HepG2 (cell line): ENCODE measurements around the gene CACNA1D. TPM values are rescaled to one million over a fixed set of nuclear protein-coding genes. Genes with fewer than 3 reads are reported as not detected.

Source experiments
- ATAC-seq: fragments of 200-7000 bp; cut with Tn5 transposase; 3 replicates; pipeline ENCODE4 v1.9.1; 2020; ENCODE audit warnings: mild to moderate bottlenecking, moderate library complexity
- BruUV-seq: library from RNA; stranded (reverse); fragments of 400-500 nt; replicated peaks from 2 replicates; lab custom pipeline; 2021; lab: Mats Ljungman, UMichigan
- CTCF ChIA-PET: fragments of 300-600 bp; formaldehyde crosslinking; extraction: SDS; loops from one replicate; lab custom pipeline; 2021; ENCODE audit warnings: low total read pairs, inconsistent platforms, low intra/inter-chr PET ratio; lab: Yijun Ruan, JAX
- POLR2A ChIA-PET: fragments of 350-600 bp; sonication (Branson Sonifier 250); formaldehyde crosslinking; loops from one replicate; lab custom pipeline; 2020; ENCODE audit warnings: antibody characterized with exemption, inconsistent platforms; lab: Yijun Ruan, JAX
- DNase-seq: peaks from one replicate; pipeline ENCODE4 v3.0.0-alpha.2; 2015; ENCODE audit warnings: low spot score
- FAIRE-seq: peaks from 3 replicates; lab custom pipeline; 2011; peaks lifted over from hg19 to GRCh38; lab: Jason Lieb, UNC
- H2AFZ ChIP-seq: one replicate; pipeline ENCODE4 v1.6.1; 2011; ENCODE audit warnings: low read length, inconsistent platforms
- H3K27ac ChIP-seq: fragments of 300-600 bp; 3 replicates; pipeline ENCODE4 v1.8.0; 2011; ENCODE audit warnings: mixed run types, mild to moderate bottlenecking, mixed read lengths, low read length, inconsistent platforms; ENCODE audit not compliant: insufficient read depth; ENCODE audit errors: extremely low read length
- H3K27me3 ChIP-seq, 2 experiments: fragments of 200-600 bp in 1 of 2; 2 replicates in 1 of 2; 3 replicates in 1 of 2; pipeline versions ENCODE4 v1.6.0 to v1.8.0; 2011; ENCODE audit warnings: low read length in 2 of 2, mild to moderate bottlenecking in 2 of 2, moderate library complexity in 2 of 2, inconsistent platforms in 1 of 2; ENCODE audit not compliant: insufficient read depth in 2 of 2, control insufficient read depth in 1 of 2
- H3K36me3 ChIP-seq, 2 experiments: fragments of 200-600 bp in 1 of 2; replicated peaks in 1 of 2; 2 replicates in 1 of 2; 3 replicates in 1 of 2; pipeline versions ENCODE4 v1.5.1 to v1.8.0; 2011; ENCODE audit warnings: low read length in 2 of 2, inconsistent platforms in 1 of 2; ENCODE audit not compliant: insufficient read depth in 2 of 2, control insufficient read depth in 1 of 2
- H3K4me1 ChIP-seq: 2 replicates; pipeline ENCODE4 v1.5.1; 2012; ENCODE audit warnings: low read length, inconsistent platforms; ENCODE audit not compliant: insufficient read depth
- H3K4me2 ChIP-seq: 2 replicates; pipeline ENCODE4 v1.6.0; 2011; ENCODE audit warnings: low read depth, low read length, inconsistent platforms
- H3K4me3 ChIP-seq, 3 experiments: fragments of 200-600 bp in 1 of 3; sonication (generic), shearing (Covaris generic) in 1 of 3; replicated peaks in 1 of 3; 2 replicates each; pipeline ENCODE4 v1.5.1; 2011 to 2016; ENCODE audit warnings: low read length in 3 of 3, inconsistent platforms in 2 of 3, low read depth in 2 of 3, mild to moderate bottlenecking in 2 of 3, control low read depth in 1 of 3, mixed read lengths in 1 of 3; ENCODE audit not compliant: insufficient read depth in 1 of 3
- H3K79me2 ChIP-seq: one replicate; pipeline ENCODE4 v1.6.1; 2011; ENCODE audit warnings: low read length, inconsistent platforms; ENCODE audit not compliant: insufficient read depth
- H3K9ac ChIP-seq: 2 replicates; pipeline ENCODE4 v1.6.0; 2011; ENCODE audit warnings: mild to moderate bottlenecking, low read depth, low read length, inconsistent platforms; ENCODE audit not compliant: insufficient read depth
- H3K9me3 ChIP-seq: 2 replicates; pipeline ENCODE4 v1.5.1; 2012; ENCODE audit warnings: mild to moderate bottlenecking, low read length
- H4K20me1 ChIP-seq: 2 replicates; pipeline ENCODE4 v1.6.0; 2011; ENCODE audit warnings: inconsistent platforms, mild to moderate bottlenecking, low read length, moderate library complexity; ENCODE audit not compliant: insufficient read depth
- GTF2F1 ChIP-seq: fragments of 150-350 bp; IDR thresholded peaks from 2 replicates; pipeline ENCODE4 v1.6.1; 2014; ENCODE audit warnings: low read length
- KDM5B ChIP-seq: sonication (generic); formaldehyde crosslinking; IDR thresholded peaks from 2 replicates; pipeline ENCODE4 v1.4.0; 2020; ENCODE audit warnings: missing genetic modification reagents, mild to moderate bottlenecking, borderline replicate concordance
- KLF11 ChIP-seq: IDR thresholded peaks from 2 replicates; pipeline ENCODE4 v1.6.1; 2016; ENCODE audit warnings: missing compliant biosample characterization
- RBM22 ChIP-seq: fragments of 200-400 bp; formaldehyde crosslinking; optimal IDR thresholded peaks from 2 replicates; pipeline ENCODE3; 2017; ENCODE audit warnings: mild to moderate bottlenecking, low read length, moderate library complexity
- REPIN1 ChIP-seq: sonication (generic); formaldehyde crosslinking; IDR thresholded peaks from 2 replicates; pipeline ENCODE4 v1.8.0; 2022; ENCODE audit warnings: missing genetic modification reagents, low read depth, mild to moderate bottlenecking, borderline replicate concordance
- RFXANK ChIP-seq: IDR thresholded peaks from 2 replicates; pipeline ENCODE4 v1.6.1; 2016
- RXRB ChIP-seq: IDR thresholded peaks from 2 replicates; pipeline ENCODE4 v1.6.1; 2016; ENCODE audit warnings: borderline replicate concordance, missing genetic modification reagents, missing compliant biosample characterization
- TBX3 ChIP-seq: fragments of 450-650 bp; IDR thresholded peaks from 2 replicates; pipeline ENCODE4 v1.6.1; 2017; ENCODE audit warnings: antibody characterized with exemption, mild to moderate bottlenecking, inconsistent platforms, borderline replicate concordance
- ZBTB38 ChIP-seq: sonication (generic); formaldehyde crosslinking; IDR thresholded peaks from 2 replicates; pipeline ENCODE4 v1.5.1; 2020; ENCODE audit warnings: mild to moderate bottlenecking, missing genetic modification reagents
- ZFP82 ChIP-seq: sonication (generic); formaldehyde crosslinking; IDR thresholded peaks from 2 replicates; pipeline ENCODE4 v1.5.1; 2020; ENCODE audit warnings: mild to moderate bottlenecking, missing genetic modification reagents, borderline replicate concordance
- ZNF235 ChIP-seq: sonication (generic); formaldehyde crosslinking; IDR thresholded peaks from 2 replicates; pipeline ENCODE4 v1.8.1; 2023; ENCODE audit warnings: mild to moderate bottlenecking, missing genetic modification reagents, borderline replicate concordance
- ZNF296 ChIP-seq: sonication (generic); formaldehyde crosslinking; conservative IDR thresholded peaks from 2 replicates; pipeline ENCODE4 v1.5.0; 2020; ENCODE audit warnings: mild to moderate bottlenecking, missing genetic modification reagents
- ZNF354B ChIP-seq: sonication (generic); formaldehyde crosslinking; IDR thresholded peaks from 2 replicates; pipeline ENCODE4 v1.8.0; 2022; ENCODE audit warnings: mild to moderate bottlenecking, missing genetic modification reagents
- ZNF446 ChIP-seq: sonication (generic); formaldehyde crosslinking; IDR thresholded peaks from 2 replicates; pipeline ENCODE4 v1.5.0; 2020; ENCODE audit warnings: mild to moderate bottlenecking, missing genetic modification reagents
- ZNF552 ChIP-seq: sonication (generic); formaldehyde crosslinking; IDR thresholded peaks from 2 replicates; pipeline ENCODE4 v1.9.0; 2022; ENCODE audit warnings: missing genetic modification reagents, mild to moderate bottlenecking, borderline replicate concordance
- ZNF616 ChIP-seq: sonication (generic); formaldehyde crosslinking; IDR thresholded peaks from 2 replicates; pipeline ENCODE4 v1.5.0; 2020; ENCODE audit warnings: low read depth, mild to moderate bottlenecking, missing genetic modification reagents
- ZNF879 ChIP-seq: sonication (generic); formaldehyde crosslinking; IDR thresholded peaks from 2 replicates; pipeline ENCODE4 v1.8.1; 2023; ENCODE audit warnings: missing genetic modification reagents
- WGBS: methylation state at CpG from one replicate; pipeline ENCODE4 v1.1.6; 2017; ENCODE audit warnings: low lambda C conversion rate; 5-methylcytosine and 5-hydroxymethylcytosine counted together
- in situ Hi-C: cut with HindIII; loops from 2 replicates; pipeline ENCODE4 v1.10.0; 2017; ENCODE audit warnings: low pct_unique_long_range_greater_than_20kb; ENCODE audit not compliant: extremely low pct_ligation_motif_present
- intact Hi-C: fragments of 100-400 bp; cut with micrococcal nuclease; formaldehyde crosslinking; loops from one replicate; pipeline ENCODE4 v1.10.0; 2022; ENCODE audit not compliant: unreplicated experiment
- polyA plus RNA-seq, 8 experiments: library from polyadenylated mRNA; depleted of rRNA in 3 of 8; stranded (reverse) in 7 of 8; unstranded in 1 of 8; fragments of >200 nt; fragmentation: Illumina TruSeq in 4 of 8; extraction: Trizol in 4 of 8; gene quantifications; 2 replicates each; pipeline versions ENCODE4 v1.2.1 to v1.2.3, GENCODE V29; 2011 to 2016; ENCODE audit warnings: low read depth in 4 of 8, missing spikeins in 1 of 8, mixed read lengths in 1 of 8; ENCODE audit not compliant: insufficient read depth in 1 of 8
- total RNA-seq, 5 experiments: library from RNA; depleted of rRNA; stranded (reverse); fragments of >200 nt; fragmentation: Illumina TruSeq; extraction: Trizol; gene quantifications; 2 replicates each; pipeline ENCODE4 v1.2.3, GENCODE V29; 2016; ENCODE audit warnings: low read depth in 1 of 5
- TF ChIP-seq, protein P1 (sequence below): sonication (generic); formaldehyde crosslinking; IDR thresholded peaks from 2 replicates; pipeline ENCODE4 v1.5.1; 2020; ENCODE audit warnings: mild to moderate bottlenecking, missing genetic modification reagents, moderate library complexity

Gene CACNA1D
- total and polyA plus RNA-seq, 2 of the 13 experiments (the other 11 are each of a cell fraction or from before 2014, with no cell fraction given): 0.26 to 0.38 TPM

DNA sequence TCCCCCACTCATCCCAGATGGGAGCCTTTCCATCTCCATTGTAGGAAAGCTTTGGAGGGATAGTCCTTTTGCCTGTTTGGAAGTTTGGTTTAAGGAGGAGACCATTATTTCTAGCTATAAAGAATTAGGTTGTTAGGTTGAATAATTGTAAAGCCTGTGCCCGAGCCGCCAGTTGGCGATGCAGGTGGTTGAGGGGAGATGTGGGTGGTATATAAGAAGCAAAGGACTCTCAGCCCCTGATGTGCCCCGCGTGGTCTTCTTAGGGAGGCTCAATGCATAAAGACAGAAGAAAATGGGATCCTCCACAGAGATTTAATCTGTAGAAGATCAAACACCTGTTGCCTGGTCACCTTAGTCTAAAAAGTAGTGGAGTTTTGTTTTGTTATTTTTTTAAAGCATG is 296.1 kb downstream of the CACNA1D start:
- ATAC-seq: no peak
- TF ChIP-seq KLF11 (CRISPR knock-in tag) (no peak), TBX3 (no peak), ZNF616 (CRISPR knock-in tag) (no peak), ZNF446 (CRISPR knock-in tag) (no peak), ZNF354B (CRISPR knock-in tag) (no peak), ZBTB38 (CRISPR knock-in tag) (no peak)
- Histone ChIP-seq H3K9me3 (no peaks in the 10 kb centered on the region), H3K4me1 (no peaks in the 10 kb centered on the region), H3K27me3 (no peaks in the 10 kb centered on the region), H4K20me1 (no peaks in the 10 kb centered on the region), H3K36me3 (no peaks in the 10 kb centered on the region), H3K9ac (no peak overlapping the region), H3K79me2 (no peaks in the 10 kb centered on the region), H2AFZ (no peak overlapping the region), H3K27ac (no peak overlapping the region), H3K4me3 (no peak overlapping the region), H3K4me2 (no peak overlapping the region)
- WGBS: 89% methylated on average over 5 of the region's 5 CpGs
- no TSS peak for BruUV-seq
- ChIA-PET CTCF (no interaction called here), POLR2A (no interaction called here)
- FAIRE-seq: no peak
- no peak for DNase-seq
- intact Hi-C loops: no loop called here
- in situ Hi-C loops: no loop called here

DNA sequence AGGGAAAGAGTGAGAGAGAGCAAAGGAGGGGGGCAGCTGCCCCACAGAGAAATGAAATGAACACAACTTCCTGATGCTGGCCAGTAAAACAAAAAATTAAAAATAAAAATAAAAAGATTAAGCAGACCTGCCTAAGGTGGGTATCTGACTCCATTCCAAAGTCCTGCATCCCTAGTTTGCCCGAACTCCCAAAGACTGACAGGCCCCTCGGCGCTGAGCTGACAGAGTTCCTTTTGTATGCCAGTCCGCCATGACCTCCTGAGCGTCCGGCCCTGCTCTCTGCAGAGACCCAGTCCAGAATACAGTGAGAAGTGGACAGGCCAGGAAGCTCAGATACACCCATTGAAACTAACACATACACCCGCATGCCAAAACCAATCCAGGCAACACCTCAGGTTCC is 296.9 kb downstream of the CACNA1D start:
- H3K4me1 ChIP-seq: no peaks in the 10 kb centered on the region
- ChIA-PET CTCF (no interaction called here), POLR2A (no interaction called here)
- BruUV-seq: no TSS peak
- ATAC-seq (no peak), FAIRE-seq (no peak), DNase-seq (no peak)
- WGBS: 66% methylated on average over 7 of the region's 7 CpGs
- no peaks in the 10 kb centered on the region for H3K36me3 ChIP-seq
- no peaks in the 10 kb centered on the region for H3K27me3 ChIP-seq
- H3K9ac ChIP-seq: no peak overlapping the region
- no peak overlapping the region for H3K4me3 ChIP-seq
- no peak overlapping the region for H3K4me2 ChIP-seq
- no peaks in the 10 kb centered on the region for H4K20me1 ChIP-seq
- H3K9me3 ChIP-seq: no peaks in the 10 kb centered on the region
- intact Hi-C loops: no loop called here
- in situ Hi-C loops: no loop called here
- no peak overlapping the region for H2AFZ ChIP-seq
- H3K79me2 ChIP-seq: no peaks in the 10 kb centered on the region
- no peak overlapping the region for H3K27ac ChIP-seq
- TF ChIP-seq ZNF296 (CRISPR knock-in tag): no peak
- no peak for TF ChIP-seq ZNF879 (CRISPR knock-in tag)
- no peak for TF ChIP-seq KDM5B (CRISPR knock-in tag)
- no peak for TF ChIP-seq RFXANK (CRISPR knock-in tag)
- TF ChIP-seq ZNF552 (CRISPR knock-in tag): no peak
- TF ChIP-seq RBM22: no peak
- TF ChIP-seq, protein P1, sequence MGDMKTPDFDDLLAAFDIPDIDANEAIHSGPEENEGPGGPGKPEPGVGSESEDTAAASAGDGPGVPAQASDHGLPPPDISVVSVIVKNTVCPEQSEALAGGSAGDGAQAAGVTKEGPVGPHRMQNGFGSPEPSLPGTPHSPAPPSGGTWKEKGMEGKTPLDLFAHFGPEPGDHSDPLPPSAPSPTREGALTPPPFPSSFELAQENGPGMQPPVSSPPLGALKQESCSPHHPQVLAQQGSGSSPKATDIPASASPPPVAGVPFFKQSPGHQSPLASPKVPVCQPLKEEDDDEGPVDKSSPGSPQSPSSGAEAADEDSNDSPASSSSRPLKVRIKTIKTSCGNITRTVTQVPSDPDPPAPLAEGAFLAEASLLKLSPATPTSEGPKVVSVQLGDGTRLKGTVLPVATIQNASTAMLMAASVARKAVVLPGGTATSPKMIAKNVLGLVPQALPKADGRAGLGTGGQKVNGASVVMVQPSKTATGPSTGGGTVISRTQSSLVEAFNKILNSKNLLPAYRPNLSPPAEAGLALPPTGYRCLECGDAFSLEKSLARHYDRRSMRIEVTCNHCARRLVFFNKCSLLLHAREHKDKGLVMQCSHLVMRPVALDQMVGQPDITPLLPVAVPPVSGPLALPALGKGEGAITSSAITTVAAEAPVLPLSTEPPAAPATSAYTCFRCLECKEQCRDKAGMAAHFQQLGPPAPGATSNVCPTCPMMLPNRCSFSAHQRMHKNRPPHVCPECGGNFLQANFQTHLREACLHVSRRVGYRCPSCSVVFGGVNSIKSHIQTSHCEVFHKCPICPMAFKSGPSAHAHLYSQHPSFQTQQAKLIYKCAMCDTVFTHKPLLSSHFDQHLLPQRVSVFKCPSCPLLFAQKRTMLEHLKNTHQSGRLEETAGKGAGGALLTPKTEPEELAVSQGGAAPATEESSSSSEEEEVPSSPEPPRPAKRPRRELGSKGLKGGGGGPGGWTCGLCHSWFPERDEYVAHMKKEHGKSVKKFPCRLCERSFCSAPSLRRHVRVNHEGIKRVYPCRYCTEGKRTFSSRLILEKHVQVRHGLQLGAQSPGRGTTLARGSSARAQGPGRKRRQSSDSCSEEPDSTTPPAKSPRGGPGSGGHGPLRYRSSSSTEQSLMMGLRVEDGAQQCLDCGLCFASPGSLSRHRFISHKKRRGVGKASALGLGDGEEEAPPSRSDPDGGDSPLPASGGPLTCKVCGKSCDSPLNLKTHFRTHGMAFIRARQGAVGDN (CRISPR knock-in tag): no peak
- TF ChIP-seq REPIN1 (CRISPR knock-in tag): no peak
- no peak for TF ChIP-seq ZFP82 (CRISPR knock-in tag)
- TF ChIP-seq GTF2F1: no peak
- no peak for TF ChIP-seq ZNF235 (CRISPR knock-in tag)
- TF ChIP-seq RXRB (CRISPR knock-in tag): no peak
